HG02884 (cell line): ENCODE results near the gene KIF17.
"Not testable (repeated sequence)": the region's sequence is repeated elsewhere in the genome, so short reads cannot be mapped to it uniquely, and the experiment has no call there.

ENCODE experiments used
- ATAC-seq: cut with Tn5 transposase; IDR thresholded peaks from one replicate; pipeline ENCODE4 v1.9.1; 2021; ENCODE audit warnings: mild to moderate bottlenecking, moderate library complexity; ENCODE audit not compliant: unreplicated experiment

The KIF17 gene

DNA sequence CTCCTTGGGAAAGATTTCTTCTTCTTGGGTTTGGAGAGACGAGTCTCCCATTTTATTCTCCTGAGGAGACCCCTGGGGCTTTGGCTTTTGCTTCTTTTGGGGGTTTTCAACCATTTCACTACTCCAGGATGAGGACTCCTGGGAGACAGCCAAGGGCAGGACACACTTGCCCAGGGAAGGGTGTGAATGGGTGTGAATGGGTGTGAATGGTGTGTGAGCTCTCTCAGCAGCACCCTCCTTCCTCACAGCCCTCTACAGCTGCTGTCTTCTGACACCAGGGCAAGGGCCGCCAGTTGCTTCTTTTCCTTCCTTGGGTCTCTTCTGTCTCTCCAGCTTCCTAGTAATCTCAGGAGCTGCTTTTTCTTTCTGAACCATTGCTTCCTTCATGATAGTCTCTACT lies 24.2 kb downstream of the KIF17 start:
- ATAC-seq: no peak

DNA sequence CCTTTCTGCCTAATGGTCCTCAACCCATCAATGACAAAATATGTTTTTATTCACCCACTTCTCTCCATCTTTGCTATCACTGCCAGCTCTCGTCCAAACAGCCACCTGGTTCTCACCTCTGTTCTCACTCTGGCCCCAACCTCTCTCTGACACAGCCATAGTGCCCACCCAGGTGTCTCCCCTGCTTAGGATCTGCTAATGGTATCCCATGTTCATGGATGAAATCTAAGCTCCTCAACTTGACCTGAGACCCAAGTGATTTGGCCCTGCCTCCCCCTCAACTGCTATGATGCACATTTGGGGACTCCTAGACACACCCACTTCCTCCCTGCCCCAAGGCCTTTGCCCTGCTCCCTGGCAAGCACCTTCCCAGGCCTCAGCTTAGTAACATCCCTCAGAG lies 25.9 kb downstream of the KIF17 start:
- ATAC-seq: no peak

DNA sequence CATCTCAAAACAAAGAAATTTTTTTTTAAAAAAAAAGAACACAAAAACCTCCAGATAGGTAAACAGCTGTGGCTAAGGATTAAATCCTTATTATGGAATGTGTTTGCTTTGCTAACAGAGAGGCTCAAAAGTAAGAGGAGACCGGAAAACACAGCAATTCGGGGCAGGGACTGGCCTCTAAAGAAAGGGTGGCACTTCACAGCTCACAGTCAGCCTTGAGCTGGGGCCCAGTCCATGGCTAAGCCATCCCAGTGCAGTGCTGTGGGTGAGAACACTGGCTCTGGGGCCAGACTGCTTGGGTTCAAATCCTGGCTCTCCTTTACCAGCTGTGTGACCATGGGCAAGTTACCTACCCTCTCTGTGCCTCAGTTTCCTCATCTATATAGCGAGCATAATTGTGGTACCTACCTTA lies 28.2 kb downstream of the KIF17 start:
- no peak for ATAC-seq

DNA sequence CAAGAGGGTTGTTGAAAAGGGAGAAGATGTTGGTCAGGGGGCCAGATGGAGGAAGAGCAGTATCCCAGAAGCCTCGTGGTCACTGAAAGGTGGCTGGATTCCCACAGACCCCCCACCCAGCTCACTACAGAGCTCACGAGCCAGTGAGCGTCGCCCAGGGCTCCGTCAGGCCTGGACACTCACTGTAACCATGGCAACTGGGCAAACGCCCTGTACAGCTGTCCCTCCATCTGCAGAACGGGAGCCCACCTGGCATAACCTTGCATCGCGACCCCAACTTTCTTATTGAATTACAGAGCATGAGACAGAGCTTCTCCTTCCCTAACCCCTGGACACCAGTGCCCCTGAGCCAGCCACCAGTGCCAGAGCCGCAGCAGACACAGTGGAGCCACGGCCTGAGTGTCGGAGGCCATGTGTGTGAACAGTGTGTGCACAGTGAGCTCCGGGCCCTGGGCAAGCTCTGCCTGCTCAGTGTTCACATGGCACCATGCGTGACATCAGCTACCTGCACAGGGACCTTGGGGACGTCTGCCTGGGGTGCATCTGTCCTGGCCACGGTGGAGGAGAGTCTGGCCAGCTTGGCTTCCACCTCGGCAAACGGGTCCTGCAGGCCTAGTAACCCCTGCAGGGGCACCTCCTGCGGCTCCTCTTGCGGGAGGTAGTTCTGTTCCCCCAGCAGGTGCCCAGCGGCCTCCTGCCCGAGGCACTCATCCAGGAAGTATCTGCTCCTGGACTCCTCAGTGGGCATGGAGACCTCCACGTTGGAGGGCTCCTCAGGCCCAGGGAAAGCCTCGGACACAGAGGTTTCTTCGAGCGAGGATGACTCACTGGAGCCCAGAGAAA lies 30.7 kb downstream of the KIF17 start:
- ATAC-seq: no peak

DNA sequence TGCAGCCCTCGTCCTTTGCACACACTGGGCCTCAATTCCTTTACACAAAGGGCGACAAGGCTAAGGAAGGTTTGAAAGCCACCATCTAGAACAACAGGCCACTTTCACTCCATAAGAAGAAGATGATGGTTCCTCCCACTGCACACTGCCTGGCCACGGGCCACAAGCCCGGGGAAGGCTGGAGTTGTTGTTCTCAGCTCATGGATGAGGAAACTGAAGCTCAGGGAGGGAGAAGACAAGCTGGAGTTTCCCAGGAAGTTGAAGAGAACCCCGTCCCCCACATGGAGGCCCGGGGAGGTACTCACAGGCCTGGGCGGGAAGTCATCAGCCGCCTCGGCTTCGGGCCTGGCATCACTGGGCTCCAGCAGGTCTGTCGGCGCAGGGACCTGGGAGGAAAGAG lies 32.1 kb downstream of the KIF17 start:
- no peak for ATAC-seq

DNA sequence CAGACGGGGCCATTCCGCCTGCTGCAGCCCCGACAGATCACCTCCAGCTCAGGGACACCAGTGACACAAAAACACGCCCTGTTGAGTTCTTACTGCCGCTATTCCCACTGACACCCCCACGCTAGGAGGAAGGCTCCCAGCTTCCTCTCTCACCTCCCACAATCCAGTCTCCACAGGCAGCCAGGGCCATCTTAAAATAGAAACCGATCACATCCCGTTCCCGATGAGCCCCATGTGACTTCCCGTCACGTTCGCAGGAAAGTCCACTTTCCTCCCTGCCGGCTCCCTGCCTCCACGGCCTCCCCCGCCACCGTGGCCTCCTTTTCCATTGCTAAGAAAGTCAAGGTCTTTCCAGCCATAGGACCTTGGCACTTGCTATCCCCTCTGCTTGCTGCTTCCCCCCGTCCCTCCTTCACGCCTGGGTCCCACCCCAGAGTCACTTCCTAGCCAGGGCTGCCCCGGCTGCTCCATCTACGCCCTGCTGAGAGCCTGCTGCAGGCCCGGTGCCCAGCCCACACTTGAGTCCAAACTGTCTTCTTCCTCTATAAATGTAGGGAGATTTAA lies 32.6 kb downstream of the KIF17 start:
- ATAC-seq: no peak

DNA sequence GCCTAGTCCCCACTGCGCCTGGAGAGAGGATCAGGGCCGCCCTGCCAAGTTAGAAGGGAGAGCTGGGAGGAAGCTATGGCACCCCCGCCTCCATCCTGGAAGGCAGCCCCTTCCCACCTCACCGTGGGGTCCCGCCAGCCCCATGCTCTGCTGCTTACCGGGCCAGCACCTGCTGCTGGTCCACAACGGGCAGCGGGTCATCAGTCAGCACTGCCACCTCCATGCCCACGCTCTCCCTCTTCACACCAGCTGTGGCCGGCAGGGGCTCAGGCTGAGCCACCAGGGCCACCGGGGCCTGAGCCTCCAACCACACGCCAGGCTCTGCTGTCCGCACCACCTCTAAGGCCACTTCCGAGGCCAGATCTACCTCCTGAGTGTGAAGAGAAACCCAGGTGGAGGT lies 33.2 kb downstream of the KIF17 start:
- no peak for ATAC-seq

DNA sequence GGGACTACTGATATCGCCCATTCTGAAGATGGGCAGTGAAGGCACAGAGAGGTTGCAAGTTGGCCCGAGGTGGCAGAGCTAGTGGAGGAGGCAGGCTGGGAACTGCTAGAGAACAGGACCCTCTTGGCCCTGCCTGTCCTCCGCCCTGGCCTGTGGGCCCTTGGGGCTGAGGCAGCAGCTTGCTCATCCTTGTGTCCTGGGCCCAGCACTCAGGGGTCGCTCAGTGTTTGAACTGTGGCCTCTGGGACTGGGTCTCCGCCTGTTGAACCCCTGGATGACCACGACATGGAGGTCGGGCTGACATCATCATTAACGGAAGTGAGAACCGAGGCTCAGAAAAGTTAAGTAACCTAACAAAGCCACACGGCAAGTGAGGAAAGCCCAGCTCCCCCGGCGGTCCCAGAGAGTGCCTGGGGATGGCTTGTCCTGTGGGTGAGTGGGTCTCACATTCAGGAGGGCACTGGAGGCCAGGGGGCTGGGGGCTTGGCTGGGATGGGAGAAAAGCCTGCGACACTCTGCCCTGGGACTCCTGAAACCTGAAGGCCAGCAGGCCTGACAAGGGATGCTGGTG lies 33.7 kb downstream of the KIF17 start:
- ATAC-seq: no peak

DNA sequence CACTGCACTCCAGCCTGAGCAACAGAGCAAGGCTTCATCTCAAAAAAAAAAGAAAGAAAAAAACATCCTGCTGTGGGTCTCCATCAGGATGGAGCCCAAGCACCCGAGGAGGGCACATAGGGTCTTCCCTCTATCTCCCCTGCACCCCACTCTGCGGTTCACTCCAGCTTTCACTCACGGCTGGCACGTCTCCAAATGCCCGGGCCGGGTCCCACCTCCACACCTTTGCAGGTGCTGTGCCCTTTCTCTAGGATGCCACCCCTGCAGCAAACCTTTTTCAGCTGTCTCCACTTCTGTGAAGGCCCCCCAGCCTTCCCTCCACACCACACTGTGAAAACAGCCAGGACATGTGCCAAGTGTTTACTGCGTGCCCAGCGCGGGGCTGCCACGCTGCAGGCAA lies 34.2 kb downstream of the KIF17 start:
- ATAC-seq: no peak

DNA sequence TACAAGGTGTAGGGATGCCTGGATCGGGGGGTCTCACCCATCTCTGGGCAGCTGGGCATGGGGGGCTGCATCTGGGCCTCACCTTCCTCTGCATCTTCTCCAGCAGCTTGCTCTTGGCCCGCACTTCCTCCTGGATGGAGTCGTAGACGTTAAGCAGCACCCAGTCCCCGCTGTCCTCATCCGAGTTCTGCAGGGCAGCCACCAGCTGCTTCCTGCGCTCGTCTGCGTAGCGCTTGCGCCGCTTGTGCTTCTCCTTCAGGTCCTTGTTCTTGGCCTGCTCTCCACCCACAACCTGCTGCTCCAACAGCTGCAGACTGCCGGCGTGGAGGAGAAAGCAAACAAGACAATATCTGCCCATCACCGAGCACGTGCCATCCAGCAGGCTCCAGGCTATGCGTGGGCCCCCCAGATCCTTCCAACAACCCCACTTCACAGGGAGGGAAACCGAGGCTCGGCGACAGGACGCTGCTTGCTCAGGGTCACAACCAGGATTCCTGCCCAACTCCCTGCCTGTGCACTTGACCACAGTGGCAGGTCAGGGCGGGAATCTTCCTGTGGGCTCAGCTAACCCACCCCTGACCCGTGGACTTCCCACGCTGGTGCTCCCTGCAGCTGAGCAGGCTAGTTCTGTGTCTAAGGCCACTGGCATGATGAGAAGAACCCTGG lies 35.1 kb downstream of the KIF17 start:
- ATAC-seq: no peak

DNA sequence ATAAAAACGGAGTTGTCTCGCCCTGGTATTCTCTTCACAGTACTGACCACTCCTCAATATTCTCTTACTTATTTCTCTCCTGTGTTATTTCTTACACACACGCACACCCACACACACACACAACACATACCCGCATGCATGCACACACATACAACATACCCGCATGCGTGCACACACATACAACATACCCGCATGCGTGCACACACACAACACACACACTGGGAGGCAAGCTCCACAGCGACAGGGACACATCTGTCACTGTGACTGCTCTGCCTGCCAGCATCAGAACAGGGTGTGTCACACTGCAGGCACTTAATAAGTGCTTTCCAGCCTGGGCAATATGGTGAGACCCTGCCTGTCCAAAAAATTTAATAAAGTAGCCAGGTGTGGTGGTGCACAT lies 35.8 kb downstream of the KIF17 start:
- ATAC-seq: no peak

DNA sequence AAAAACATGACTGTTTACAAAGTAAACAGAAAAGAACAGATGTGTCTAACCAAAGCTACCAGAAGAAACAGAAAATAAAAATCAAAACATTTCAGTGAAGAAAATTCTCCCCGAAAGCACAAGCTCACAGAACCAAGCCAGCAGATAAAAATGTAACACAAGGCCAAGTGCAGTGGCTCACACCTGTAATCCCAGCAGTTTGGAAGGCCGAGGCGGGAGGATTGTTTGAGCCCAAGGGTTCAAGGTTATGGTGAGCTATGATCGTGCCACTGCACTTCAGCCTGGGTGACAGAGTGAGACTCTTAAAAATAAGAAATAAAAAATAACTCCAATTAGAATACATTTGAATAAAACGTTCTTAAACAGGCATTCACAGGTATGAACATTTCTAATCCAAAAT lies 37.5 kb downstream of the KIF17 start:
- ATAC-seq: no peak

DNA sequence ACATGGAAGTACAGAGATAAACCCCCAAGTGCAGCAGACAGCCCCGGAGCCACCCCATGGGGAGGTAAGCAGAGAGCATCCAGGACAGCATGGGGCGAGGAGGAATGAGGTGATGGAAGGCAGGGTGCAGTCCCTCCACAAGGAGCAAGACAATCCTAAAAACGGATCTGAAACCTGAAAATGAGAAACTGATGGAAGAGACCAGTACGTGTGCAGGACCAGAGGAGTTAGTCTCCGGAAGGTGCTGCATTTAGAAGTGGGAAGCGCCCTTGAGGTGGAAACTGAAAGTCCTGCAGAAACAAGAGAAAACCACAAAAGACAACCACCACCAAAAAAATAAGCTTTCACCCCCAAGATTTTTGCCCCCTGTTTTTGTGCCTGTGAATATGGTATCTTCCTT lies 39.2 kb downstream of the KIF17 start:
- ATAC-seq: no peak

DNA sequence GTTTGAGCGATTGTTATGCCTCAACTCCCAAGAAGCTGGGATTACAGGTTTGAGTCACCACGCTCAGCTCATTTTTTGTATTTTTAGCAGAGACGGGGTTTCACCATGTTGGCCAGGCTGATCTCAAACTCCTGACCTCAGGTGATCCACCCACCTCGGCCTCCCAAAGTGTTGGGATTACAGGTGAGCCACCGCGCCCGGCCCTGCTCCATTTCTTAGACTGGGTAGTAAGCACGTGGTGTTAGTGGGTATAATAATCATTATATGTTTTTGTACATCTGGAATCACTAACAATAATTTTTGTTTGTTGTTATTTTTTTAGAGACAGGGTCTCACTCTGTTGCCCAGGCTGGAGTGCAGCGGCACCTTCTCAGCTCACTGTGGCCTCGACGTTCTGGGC lies 44.2 kb downstream of the KIF17 start:
- not testable (repeated sequence) for ATAC-seq

DNA sequence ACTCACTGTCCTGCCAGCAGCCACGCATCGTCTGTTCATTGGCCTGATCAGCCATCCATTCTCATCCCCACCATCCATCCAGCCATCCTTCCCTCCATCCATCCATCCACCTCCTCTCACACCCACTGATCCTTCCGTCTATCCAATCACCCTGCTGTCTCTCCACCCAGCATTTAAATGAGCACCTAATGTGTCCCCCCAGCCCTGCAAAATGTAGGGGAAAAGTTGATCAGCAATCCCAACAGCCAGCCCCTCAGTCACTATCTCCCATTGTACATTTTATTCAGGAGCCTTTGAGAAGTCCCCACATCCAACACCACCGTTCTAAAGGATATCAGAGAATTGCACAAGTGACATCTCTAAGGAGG lies 45.6 kb downstream of the KIF17 start:
- no peak for ATAC-seq

DNA sequence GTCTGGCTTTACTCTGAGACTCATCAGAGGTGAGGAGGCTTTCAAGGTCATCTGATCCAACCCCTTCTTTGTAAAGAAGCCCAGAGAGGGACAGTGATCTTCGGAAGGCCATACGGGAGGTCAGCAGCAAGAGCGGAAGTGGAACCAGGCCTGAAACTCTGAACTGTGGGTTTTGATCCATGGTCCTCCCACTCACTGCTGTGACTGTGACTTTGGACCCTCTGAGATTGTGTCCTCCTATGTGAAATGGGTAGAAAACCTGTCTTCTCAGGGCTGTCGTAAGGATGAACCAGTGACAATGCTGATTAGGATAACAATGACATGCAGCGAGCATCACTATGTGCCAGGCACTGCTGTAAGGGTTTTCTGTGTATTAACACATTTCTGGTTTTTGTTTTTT lies 46.9 kb downstream of the KIF17 start:
- ATAC-seq: no peak

DNA sequence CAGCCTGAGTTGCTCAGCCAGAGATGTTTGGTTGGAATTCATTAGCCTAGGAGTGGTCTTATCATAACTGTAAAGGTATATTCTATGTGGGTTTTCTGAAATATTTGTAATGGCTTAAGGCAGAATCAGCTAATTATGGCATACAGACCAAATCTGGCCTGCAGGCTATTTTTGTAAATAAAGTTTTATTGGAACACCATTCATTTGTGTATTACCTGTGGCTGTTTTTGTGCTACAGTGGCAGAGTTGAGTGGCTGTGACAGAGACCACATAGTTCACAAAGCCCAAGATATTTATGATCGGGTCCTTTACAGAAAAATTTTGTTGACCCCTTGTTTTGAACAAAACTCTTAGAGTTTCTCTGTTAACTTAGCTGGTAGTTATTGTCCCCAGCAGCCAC lies 49.2 kb downstream of the KIF17 start:
- no peak for ATAC-seq

DNA sequence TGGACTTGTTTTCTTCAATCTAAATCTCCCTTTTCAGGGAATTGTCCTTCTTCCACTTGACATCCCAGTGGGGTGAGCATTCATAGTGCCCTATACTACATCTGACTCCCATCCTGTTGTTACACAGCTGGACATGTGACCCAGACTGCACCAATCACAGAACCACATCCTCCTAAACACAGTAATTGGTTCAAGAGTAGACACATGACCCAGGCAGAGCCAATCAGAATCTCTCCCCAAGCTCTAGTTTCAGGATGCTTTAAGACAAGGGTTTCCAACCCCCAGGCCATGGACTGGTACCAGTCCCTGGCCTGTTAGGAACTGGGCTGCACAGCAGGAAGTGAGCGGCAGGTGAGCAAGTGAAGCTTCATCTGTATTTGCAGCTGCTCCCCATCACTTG lies 51.0 kb downstream of the KIF17 start:
- no peak for ATAC-seq

DNA sequence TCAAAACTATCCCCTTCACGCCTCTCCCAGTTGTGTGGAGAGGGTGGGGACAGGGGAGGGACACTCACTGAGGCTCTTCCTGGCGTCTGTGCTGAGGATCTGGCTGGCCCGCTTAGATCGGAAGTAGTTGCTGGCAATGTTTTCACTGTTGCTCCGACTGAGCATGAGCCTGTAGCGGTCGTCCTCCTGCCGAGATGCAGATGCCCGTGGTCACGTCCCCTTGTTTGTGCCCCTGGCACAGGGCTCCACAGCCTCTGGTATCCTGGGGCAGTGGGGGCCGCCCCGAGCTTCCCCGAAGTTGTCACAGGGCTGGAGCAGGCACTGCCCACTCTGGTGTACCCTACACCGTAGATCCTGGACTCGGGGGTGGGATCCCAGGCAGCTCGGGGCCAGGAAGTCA lies 51.7 kb downstream of the KIF17 start:
- ATAC-seq: no peak

DNA sequence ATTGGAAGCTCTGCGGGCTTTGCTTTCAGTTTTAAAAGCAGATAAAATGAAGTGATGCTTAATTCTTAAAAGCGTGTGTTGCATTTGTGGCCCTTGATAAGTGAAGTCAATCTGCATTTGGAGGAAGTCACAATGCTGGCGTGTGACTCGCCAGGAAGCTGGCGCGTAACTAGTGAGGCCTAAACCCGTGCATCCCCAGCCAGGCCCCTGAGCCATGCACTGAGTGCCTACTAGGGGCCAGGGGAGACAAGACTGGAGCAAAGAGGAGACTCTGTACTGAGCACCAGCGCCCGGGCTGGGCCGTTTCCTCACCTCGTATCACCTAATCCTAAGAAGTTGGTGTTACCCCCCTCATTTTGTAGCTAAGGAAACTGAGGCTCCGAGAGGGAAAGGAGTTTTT lies 52.1 kb downstream of the KIF17 start:
- ATAC-seq: no peak

DNA sequence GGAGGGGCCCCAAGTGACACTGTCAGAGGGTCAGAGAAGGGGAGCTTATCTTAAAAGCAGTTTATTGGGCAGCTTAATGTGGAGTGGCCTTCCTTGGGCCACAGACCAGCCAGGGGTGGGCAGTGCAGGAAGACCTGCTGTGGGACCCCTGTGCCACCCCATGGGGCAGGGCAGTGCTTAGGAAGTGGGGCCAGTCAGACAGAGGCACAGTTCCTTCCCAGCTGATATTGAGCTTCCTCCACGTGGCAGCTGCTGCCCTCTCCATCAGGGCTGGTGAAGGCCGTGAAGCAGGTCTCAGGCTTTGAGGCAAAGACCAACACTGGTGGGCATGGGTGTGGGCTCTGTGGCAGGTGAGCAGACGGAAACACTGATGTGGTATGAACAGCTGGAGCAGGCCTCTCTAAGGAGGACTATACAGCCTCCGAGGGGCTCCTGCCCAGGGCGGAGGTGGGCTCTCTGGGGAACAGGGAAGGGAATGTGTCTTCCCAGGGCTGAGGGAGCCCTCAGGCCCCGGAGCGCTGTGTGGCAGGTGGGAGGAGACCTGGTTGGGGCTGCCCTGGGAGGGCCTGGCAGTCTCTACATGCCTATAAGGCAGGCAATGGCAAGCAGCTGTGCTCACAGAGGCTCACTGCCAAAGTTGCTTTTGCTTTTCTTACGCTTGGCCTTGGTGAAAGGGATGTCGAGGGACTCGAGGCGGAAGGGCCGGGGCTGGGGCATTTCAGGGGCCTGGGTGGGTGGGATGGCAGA lies 53.7 kb downstream of the KIF17 start:
- ATAC-seq: no peak
